SK-N-SH treated with all-trans-retinoic acid at 6 μM for 48 hours (cell line): ENCODE measurements around the gene BIK.

Source experiments
- ATAC-seq: fragments of 200-7000 bp; cut with Tn5 transposase; 3 replicates; pipeline ENCODE4 v1.9.1; 2020; ENCODE audit warnings: mild to moderate bottlenecking, moderate library complexity
- ARNTL ChIP-seq: fragments of 450-650 bp; formaldehyde crosslinking; IDR thresholded peaks from 2 replicates; pipeline ENCODE4 v1.5.0; 2020; ENCODE audit warnings: low read depth, mild to moderate bottlenecking, moderate library complexity, borderline replicate concordance
- BACH2 ChIP-seq: fragments of 250-450 bp; sonication (Bioruptor Pico); IDR thresholded peaks from 2 replicates; pipeline ENCODE4 v1.9.0; 2021; ENCODE audit warnings: mild to moderate bottlenecking, borderline replicate concordance
- ESRRG ChIP-seq: fragments of 250-450 bp; sonication (Bioruptor Pico); IDR thresholded peaks from 2 replicates; pipeline ENCODE4 v1.6.1; 2021; ENCODE audit warnings: mild to moderate bottlenecking
- ISL1 ChIP-seq: fragments of 250-450 bp; sonication (Bioruptor Pico); IDR thresholded peaks from 2 replicates; pipeline ENCODE4 v2.1.2; 2022; ENCODE audit warnings: mild to moderate bottlenecking, moderate library complexity
- OSR1 ChIP-seq: fragments of 250-450 bp; sonication (Bioruptor Pico); IDR thresholded peaks from 2 replicates; pipeline ENCODE4 v1.8.0; 2022; ENCODE audit warnings: moderate library complexity, mild to moderate bottlenecking, inconsistent platforms
- PPARA ChIP-seq: fragments of 250-450 bp; sonication (Bioruptor Pico); IDR thresholded peaks from 2 replicates; pipeline ENCODE4 v1.5.0; 2020; ENCODE audit warnings: mild to moderate bottlenecking, borderline replicate concordance
- RARB ChIP-seq: fragments of 250-450 bp; sonication (Bioruptor Pico); IDR thresholded peaks from 2 replicates; pipeline ENCODE4 v1.8.0; 2021; ENCODE audit warnings: mild to moderate bottlenecking, moderate library complexity
- SNAI2 ChIP-seq: fragments of 250-450 bp; sonication (Bioruptor Pico); IDR thresholded peaks from 2 replicates; pipeline ENCODE4 v1.5.0; 2020; ENCODE audit warnings: mild to moderate bottlenecking, moderate library complexity
- TCF4 ChIP-seq: fragments of 250-450 bp; sonication (Bioruptor Pico); IDR thresholded peaks from 2 replicates; pipeline ENCODE4 v1.8.0; 2021; ENCODE audit warnings: mild to moderate bottlenecking, moderate library complexity, borderline replicate concordance
- TOX ChIP-seq: fragments of 250-450 bp; sonication (Bioruptor Pico); IDR thresholded peaks from 2 replicates; pipeline ENCODE4 v1.8.0; 2021; ENCODE audit warnings: mild to moderate bottlenecking, moderate library complexity, borderline replicate concordance
- ZC3H10 ChIP-seq: fragments of 250-450 bp; sonication (Bioruptor Pico); IDR thresholded peaks from 2 replicates; pipeline ENCODE4 v1.5.1; 2021; ENCODE audit warnings: mild to moderate bottlenecking, moderate library complexity
- ZNF565 ChIP-seq: fragments of 450-650 bp; formaldehyde crosslinking; conservative IDR thresholded peaks from 2 replicates; pipeline ENCODE4 v1.5.0; 2020; ENCODE audit warnings: low read depth, mild to moderate bottlenecking, moderate library complexity
- ZNF70 ChIP-seq: fragments of 450-650 bp; formaldehyde crosslinking; IDR thresholded peaks from 2 replicates; pipeline ENCODE4 v1.5.0; 2020; ENCODE audit warnings: mild to moderate bottlenecking, moderate library complexity
- ZNF8 ChIP-seq: fragments of 450-650 bp; formaldehyde crosslinking; IDR thresholded peaks from 2 replicates; pipeline ENCODE4 v1.5.0; 2020; ENCODE audit warnings: mild to moderate bottlenecking, moderate library complexity
- TF ChIP-seq, protein P1 (sequence below): fragments of 250-450 bp; sonication (Bioruptor Pico); IDR thresholded peaks from 2 replicates; pipeline ENCODE4 v1.8.0; 2020; ENCODE audit warnings: mild to moderate bottlenecking, moderate library complexity, borderline replicate concordance
- TF ChIP-seq, protein P2 (sequence below): fragments of 250-450 bp; sonication (Bioruptor Pico); IDR thresholded peaks from 2 replicates; pipeline ENCODE4 v1.5.0; 2020; ENCODE audit warnings: mild to moderate bottlenecking, moderate library complexity
- TF ChIP-seq, protein P3 (sequence below): fragments of 250-450 bp; sonication (Bioruptor Pico); IDR thresholded peaks from 2 replicates; pipeline ENCODE4 v1.5.1; 2021; ENCODE audit warnings: mild to moderate bottlenecking, moderate library complexity
- TF ChIP-seq, protein P4 (sequence below): fragments of 250-450 bp; sonication (Bioruptor Pico); IDR thresholded peaks from 2 replicates; pipeline ENCODE4 v1.8.0; 2021; ENCODE audit warnings: low read depth, mild to moderate bottlenecking, moderate library complexity, borderline replicate concordance
- TF ChIP-seq, protein P5 (sequence below): fragments of 250-450 bp; sonication (Bioruptor Pico); IDR thresholded peaks from 2 replicates; pipeline ENCODE4 v1.5.1; 2020; ENCODE audit warnings: low read depth, mild to moderate bottlenecking, moderate library complexity

The BIK gene

DNA sequence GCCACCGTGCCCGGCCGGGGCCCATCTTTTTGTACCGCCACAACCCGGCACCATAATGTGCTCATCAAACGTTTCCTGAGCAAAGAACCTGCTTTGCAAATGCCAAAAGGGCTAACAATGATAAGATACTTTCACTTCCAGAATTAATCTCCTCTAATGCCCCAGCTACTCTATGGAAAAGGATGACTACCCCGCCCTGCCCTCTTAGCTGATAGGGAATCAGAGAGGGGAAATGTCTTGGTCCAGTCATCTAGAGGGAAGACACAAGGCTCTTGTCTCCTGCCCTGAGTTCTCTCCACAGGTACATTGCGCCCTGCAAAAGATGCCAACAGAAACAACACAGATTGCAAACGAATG lies 21.9 kb upstream of the BIK start (continued):
- TF ChIP-seq TOX (CRISPR knock-in tag) (no peak), ZNF8 (CRISPR knock-in tag) (no peak), ESRRG (no peak), RARB (no peak)
- TF ChIP-seq, protein P1, sequence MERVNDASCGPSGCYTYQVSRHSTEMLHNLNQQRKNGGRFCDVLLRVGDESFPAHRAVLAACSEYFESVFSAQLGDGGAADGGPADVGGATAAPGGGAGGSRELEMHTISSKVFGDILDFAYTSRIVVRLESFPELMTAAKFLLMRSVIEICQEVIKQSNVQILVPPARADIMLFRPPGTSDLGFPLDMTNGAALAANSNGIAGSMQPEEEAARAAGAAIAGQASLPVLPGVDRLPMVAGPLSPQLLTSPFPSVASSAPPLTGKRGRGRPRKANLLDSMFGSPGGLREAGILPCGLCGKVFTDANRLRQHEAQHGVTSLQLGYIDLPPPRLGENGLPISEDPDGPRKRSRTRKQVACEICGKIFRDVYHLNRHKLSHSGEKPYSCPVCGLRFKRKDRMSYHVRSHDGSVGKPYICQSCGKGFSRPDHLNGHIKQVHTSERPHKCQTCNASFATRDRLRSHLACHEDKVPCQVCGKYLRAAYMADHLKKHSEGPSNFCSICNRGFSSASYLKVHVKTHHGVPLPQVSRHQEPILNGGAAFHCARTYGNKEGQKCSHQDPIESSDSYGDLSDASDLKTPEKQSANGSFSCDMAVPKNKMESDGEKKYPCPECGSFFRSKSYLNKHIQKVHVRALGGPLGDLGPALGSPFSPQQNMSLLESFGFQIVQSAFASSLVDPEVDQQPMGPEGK = no peak

DNA sequence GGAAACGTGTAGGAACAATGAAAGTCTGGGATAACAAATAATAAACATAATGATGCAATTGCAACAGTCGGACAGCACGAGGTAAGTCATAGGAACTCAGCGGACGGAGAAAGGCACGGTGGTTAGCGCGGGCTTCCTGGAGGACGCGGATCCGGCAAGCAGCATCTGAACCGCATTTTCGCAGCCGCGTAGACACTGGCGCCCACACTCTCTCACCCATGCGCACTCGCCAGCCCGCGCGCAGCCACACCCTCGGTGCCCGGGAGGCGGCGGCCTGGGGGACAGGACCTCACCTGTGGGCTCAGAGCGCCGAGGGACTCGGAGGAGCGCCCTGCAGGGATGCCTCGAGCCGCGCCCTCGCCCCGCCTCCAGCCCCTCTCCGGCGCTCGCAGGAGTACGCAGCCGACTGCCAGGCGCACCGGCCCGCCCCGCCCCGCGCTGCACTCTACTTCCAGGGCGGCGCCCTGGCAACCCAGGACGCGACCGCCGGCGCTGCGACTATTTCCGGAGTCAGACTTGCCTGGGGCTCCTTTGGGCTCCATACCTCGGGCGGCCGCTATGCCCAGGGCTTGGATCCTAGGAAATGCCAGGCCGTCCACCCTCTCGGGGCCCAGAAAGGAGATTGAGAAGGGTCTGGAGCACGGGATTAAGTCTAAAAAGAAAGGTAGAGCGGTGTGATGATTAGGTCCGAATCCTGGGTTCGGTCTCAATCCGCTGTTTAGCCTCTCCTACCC lies 21.4 kb upstream of the BIK start, which contains the start of gene TTLL1:
TTLL1 (minus strand) TSS at position 408 of the 734 bp plus-strand sequence. CDS start 13,805 bp downstream, outside the sequence.
- peak; percentile 98 for ATAC-seq
- TF ChIP-seq RARB (no peak), OSR1 (CRISPR knock-in tag) (no peak), ZNF8 (CRISPR knock-in tag) (no peak), ISL1 (CRISPR knock-in tag) (no peak), ZC3H10 (no peak), ZNF70 (CRISPR knock-in tag) (no peak), BACH2 (CRISPR knock-in tag) (no peak), PPARA (CRISPR knock-in tag) (no peak), TCF4 (no peak)
- TF ChIP-seq, protein P2, sequence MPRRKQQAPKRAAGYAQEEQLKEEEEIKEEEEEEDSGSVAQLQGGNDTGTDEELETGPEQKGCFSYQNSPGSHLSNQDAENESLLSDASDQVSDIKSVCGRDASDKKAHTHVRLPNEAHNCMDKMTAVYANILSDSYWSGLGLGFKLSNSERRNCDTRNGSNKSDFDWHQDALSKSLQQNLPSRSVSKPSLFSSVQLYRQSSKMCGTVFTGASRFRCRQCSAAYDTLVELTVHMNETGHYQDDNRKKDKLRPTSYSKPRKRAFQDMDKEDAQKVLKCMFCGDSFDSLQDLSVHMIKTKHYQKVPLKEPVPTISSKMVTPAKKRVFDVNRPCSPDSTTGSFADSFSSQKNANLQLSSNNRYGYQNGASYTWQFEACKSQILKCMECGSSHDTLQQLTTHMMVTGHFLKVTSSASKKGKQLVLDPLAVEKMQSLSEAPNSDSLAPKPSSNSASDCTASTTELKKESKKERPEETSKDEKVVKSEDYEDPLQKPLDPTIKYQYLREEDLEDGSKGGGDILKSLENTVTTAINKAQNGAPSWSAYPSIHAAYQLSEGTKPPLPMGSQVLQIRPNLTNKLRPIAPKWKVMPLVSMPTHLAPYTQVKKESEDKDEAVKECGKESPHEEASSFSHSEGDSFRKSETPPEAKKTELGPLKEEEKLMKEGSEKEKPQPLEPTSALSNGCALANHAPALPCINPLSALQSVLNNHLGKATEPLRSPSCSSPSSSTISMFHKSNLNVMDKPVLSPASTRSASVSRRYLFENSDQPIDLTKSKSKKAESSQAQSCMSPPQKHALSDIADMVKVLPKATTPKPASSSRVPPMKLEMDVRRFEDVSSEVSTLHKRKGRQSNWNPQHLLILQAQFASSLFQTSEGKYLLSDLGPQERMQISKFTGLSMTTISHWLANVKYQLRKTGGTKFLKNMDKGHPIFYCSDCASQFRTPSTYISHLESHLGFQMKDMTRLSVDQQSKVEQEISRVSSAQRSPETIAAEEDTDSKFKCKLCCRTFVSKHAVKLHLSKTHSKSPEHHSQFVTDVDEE = no peak
- TF ChIP-seq, protein P3, sequence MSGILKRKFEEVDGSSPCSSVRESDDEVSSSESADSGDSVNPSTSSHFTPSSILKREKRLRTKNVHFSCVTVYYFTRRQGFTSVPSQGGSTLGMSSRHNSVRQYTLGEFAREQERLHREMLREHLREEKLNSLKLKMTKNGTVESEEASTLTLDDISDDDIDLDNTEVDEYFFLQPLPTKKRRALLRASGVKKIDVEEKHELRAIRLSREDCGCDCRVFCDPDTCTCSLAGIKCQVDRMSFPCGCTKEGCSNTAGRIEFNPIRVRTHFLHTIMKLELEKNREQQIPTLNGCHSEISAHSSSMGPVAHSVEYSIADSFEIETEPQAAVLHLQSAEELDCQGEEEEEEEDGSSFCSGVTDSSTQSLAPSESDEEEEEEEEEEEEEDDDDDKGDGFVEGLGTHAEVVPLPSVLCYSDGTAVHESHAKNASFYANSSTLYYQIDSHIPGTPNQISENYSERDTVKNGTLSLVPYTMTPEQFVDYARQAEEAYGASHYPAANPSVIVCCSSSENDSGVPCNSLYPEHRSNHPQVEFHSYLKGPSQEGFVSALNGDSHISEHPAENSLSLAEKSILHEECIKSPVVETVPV (CRISPR knock-in tag) = no peak
- TF ChIP-seq, protein P4, sequence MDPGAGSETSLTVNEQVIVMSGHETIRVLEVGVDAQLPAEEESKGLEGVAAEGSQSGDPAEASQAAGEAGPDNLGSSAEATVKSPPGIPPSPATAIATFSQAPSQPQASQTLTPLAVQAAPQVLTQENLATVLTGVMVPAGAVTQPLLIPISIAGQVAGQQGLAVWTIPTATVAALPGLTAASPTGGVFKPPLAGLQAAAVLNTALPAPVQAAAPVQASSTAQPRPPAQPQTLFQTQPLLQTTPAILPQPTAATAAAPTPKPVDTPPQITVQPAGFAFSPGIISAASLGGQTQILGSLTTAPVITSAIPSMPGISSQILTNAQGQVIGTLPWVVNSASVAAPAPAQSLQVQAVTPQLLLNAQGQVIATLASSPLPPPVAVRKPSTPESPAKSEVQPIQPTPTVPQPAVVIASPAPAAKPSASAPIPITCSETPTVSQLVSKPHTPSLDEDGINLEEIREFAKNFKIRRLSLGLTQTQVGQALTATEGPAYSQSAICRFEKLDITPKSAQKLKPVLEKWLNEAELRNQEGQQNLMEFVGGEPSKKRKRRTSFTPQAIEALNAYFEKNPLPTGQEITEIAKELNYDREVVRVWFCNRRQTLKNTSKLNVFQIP (CRISPR knock-in tag) = no peak
- TF ChIP-seq, protein P5, sequence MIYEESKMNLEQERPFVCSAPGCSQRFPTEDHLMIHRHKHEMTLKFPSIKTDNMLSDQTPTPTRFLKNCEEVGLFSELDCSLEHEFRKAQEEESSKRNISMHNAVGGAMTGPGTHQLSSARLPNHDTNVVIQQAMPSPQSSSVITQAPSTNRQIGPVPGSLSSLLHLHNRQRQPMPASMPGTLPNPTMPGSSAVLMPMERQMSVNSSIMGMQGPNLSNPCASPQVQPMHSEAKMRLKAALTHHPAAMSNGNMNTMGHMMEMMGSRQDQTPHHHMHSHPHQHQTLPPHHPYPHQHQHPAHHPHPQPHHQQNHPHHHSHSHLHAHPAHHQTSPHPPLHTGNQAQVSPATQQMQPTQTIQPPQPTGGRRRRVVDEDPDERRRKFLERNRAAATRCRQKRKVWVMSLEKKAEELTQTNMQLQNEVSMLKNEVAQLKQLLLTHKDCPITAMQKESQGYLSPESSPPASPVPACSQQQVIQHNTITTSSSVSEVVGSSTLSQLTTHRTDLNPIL = no peak
- TF ChIP-seq, protein P1 = no peak

DNA sequence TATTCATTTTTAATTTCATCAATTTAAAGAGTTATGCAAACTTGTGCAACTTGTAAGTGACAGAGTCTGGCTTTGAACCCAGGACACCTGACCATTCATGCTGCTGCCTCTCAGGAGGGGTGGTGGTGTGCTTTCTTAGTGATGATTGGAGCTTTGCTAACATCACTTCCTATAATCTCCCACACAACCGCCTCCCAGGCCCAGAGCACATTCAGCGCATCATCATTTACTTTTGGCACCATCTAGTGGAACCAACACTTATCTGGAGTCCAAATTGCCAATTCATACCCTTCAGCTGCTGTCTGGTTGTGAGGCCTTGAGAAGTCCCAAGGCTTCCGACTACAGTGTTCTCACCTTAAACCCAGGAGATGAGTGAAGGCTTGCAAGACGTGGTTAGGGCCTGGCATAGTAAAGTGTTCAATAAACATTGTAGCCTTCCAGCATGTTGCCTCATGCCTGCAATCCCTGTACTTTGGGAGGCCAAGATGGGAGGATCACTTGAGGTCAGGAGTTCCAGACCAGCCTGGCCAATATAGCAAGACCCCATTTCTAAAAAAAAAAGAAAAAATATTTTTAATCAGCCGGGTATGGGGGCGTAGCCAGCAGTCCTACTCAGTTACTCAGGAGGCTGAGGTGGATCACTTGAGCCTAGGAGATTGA lies 20.3 kb upstream of the BIK start:
- ATAC-seq = peak; percentile 52
- TF ChIP-seq ZNF8 (CRISPR knock-in tag) (no peak), RARB (no peak), ZNF70 (CRISPR knock-in tag) (no peak), PPARA (CRISPR knock-in tag) (no peak), ESRRG (no peak), BACH2 (CRISPR knock-in tag) (no peak), OSR1 (CRISPR knock-in tag) (no peak), SNAI2 (CRISPR knock-in tag) (no peak), ARNTL (CRISPR knock-in tag) (no peak), TOX (CRISPR knock-in tag) (no peak), ZNF565 (CRISPR knock-in tag) (no peak)
- TF ChIP-seq, protein P1 = no peak
- TF ChIP-seq, protein P2 = no peak
